DMS114 treated with DMSO at 0.1 percent for 48 hours (cell line): ENCODE data around the gene CCR2.

ENCODE experiments used
- DNase-seq: peaks from one replicate; lab custom pipeline; 2025; ENCODE audit not compliant: unreplicated experiment; lab: John Stamatoyannopoulos, UW

CCR2 gene

DNA sequence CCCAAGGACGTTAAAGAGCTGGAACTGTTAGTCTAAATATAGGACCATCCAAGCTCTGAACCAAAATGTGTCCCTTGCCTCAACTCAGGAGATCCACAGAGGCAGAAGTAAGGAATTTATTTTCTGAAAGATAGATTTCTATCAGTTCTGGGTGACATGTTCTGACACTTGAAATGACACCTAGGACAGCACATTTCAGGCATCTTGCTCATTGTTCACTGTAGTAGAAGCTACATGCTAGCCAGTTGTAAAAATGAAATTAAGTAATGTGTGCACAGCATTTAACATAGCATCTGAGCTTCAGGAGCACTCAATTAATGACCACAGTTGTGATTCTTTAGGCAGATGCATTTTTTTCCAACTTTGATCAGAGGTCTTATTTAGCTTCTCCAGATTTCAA lies 567 bp downstream of the CCR2 start:
- no peak for DNase-seq

DNA sequence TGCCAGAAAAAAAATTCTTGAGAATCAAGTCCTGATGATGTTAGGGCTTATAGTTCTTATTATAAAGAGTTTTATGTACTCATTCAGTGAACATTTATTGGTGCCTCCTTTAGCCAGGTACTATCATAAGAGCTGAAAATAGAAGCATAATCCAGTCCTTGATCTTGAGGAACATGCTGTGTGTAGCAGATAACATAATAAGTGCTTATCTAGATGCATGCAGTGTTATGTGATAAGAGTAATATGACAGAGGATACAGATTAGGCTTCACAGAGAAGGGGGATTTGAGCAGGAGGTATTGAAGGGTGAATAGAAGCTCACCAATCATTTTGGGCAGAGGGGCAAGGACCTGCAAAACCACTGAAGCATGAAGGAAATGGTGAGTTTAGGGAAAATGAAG lies 1.1 kb downstream of the CCR2 start:
- DNase-seq = no peak

DNA sequence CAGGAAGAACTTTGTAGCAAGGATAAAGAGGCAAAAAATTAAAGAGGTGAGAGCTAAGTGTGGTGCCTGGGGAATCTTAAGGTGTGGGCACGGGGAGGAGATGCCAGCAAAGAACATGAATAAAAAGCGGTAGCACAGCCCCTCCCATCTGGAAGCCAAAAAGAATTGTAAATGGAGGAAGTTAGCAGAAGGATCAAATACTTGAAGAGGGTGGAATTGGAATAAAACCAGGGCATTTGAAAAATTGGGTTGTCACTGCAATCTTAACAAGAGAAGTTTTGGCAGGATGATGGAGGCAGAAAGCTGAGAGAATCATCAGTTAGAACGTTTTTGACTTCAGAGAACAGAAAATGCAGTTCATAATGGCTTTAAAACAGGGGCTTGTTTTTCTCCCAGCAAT lies 2.4 kb downstream of the CCR2 start:
- no peak for DNase-seq

DNA sequence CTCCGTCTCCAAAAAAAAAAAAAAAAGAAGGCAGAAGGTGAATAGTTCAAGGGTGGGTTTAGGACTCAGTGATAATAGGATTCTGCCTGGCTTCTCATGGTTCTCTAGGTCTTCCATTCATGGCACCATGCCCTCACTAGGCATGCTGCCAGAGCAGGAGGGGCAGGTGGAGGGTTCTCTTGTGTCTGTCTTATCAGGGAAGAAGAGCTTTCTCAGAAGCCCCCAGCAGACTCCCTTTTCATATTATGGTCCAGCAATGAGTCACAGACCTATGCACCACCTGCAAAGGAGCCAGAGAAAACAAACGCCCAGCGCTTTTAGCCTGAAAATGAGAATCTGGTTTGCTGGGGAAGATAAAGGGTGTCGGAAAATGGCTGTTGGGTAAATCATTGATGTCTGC lies 3.0 kb downstream of the CCR2 start:
- no peak for DNase-seq

DNA sequence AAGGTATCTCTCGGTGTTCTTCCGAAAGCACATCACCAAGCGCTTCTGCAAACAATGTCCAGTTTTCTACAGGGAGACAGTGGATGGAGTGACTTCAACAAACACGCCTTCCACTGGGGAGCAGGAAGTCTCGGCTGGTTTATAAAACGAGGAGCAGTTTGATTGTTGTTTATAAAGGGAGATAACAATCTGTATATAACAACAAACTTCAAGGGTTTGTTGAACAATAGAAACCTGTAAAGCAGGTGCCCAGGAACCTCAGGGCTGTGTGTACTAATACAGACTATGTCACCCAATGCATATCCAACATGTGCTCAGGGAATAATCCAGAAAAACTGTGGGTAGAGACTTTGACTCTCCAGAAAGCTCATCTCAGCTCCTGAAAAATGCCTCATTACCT lies 4.6 kb downstream of the CCR2 start:
- DNase-seq = no peak

DNA sequence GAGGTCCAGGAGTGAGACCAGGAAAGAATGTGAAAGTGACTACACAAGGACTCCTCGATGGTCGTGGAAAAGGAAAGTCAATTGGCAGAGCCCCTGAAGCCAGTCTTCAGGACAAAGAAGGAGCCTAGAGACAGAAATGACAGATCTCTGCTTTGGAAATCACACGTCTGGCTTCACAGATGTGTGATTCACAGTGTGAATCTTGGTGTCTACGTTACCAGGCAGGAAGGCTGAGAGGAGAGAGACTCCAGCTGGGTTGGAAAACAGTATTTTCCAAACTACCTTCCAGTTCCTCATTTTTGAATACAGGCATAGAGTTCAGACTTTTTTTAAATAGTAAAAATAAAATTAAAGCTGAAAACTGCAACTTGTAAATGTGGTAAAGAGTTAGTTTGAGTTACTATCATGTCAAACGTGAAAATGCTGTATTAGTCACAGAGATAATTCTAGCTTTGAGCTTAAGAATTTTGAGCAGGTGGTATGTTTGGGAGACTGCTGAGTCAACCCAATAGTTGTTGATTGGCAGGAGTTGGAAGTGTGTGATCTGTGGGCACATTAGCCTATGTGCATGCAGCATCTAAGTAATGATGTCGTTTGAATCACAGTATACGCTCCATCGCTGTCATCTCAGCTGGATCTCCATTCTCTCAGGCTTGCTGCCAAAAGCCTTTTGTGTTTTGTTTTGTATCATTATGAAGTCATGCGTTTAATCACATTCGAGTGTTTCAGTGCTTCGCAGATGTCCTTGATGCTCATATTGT lies 6.0 kb downstream of the CCR2 start:
- no peak for DNase-seq

DNA sequence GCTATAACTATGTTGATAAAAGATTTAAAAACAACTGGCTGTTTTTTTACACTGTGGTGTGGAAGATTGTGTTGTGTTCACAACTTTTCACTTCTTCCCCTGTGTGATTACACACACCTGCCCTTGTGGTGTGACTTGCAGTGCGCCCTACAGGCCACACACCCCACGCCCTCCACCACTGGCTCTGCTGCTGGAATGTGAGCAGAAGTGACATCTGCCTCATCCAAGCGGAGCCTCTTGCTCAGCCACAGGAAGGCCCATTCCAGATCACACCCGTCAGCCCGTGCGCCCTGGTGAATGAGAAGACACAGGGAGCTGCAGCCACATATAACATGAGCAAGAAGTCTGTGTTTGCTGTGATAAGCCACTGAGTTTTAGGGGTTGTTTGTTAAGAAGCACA lies 7.0 kb downstream of the CCR2 start:
- DNase-seq = no peak

DNA sequence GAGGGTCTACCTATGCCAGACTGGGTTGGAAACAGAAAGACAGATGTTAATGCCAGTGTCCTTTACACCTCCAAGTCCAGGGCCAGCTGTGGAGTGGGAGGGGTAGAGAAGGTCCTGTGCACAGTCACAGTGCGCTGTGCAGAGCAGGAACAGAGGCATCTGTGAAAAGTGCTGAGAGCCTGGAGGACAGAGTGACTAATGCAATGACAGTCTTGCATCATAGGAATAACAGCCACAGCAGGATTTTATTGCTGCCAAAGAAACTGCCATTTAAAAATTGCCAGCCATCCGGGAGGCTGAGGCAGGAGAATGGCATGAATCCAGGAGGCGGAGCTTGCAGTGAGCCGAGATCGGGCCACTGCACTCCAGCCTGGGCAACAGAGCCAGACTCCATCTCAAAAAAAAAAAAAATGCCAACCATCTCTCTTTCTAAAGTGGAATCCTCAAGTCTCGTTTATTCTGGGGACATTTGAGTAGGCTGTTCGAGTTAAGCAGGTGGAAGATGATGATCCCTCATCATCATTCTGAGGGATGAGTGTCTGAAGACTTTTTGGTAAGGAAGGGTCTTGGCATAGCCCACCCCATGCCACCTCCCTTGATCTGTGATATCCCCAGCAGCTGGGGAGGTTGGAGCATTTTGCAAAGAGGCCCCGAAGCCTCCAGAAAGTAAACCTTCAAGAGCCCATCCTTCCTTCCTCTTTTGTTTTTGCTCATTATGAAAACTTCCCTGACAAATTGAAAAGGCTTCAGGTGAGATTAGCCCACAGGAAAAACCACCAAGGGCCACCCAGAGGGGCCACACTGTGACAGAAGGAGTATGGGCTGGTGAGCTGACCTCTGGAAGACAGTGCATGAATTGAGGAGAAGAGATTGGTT lies 7.7 kb downstream of the CCR2 start:
- no peak for DNase-seq

DNA sequence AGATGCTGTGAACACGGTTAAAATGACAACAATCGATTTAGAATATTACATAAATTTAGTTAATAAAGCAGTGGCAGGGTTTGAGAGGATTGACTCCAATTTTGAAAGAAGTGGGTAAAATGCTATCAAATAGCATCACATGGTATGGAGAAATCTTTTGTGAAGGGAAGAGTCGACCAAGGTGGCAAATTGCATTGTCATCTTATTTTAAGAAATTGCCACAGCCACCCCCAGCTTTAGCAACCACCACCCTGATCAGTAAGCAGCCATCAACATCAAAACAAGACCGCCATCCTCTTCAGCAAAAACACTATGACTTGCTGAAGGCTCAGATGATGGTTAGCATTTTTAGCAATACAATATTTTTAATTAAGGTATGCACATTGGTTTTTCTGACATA lies 11.1 kb downstream of the CCR2 start:
- DNase-seq = no peak

DNA sequence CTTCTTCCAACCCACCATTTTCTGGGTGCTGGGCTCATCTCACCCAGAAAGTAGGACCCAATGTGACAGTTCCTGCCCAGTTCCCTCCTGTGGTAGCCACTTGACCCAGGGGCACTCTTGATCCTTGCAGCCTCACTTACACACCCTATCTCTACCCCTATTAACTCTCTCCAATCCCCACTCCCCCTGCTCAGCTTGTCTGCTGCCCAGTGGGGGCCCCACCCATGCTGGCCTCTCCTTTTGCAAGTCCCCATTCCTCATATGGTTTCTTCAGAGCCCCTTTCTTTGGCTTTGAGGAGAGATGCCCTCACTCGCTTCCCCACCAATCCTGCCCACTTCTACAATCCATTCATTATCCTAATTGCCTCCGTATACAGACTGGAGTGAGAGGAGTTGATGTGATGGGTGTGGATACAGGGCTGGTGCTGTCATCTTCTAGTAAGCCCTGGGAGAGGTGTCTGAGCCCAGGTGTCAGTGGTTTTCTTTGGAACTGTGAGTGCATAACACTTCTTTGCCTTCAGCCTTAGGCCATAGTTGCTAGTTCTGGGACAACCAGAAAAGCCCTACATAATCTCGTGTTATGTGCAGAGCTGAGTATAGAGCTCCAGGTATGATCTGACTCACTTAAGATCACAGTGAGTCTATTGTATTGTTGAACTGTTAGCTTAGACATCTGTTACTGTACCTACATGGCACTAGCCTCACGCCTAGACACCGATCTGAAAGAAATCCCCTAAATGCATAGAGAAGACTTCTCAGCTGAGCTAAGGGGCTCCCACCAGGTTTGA lies 12.0 kb downstream of the CCR2 start:
- DNase-seq = no peak

DNA sequence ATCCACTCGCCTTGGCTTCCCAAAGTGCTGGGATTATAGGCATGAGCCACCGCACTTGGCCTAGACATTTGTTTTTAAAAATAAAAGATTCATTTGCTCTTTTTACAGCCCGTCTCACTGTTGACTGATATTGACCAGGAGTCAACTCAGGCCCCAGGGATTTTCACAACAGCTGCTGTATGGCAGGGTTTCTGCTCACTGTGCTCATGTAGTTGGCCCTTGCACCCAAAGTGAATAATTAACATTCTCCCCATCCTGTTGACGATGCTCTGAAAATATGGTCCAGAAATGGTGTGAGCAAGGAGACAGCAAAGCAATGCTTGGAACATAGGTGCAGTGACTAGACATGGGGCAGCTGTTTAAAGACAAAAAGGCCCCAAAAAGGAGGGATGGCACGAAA lies 13.9 kb downstream of the CCR2 start:
- no peak for DNase-seq

DNA sequence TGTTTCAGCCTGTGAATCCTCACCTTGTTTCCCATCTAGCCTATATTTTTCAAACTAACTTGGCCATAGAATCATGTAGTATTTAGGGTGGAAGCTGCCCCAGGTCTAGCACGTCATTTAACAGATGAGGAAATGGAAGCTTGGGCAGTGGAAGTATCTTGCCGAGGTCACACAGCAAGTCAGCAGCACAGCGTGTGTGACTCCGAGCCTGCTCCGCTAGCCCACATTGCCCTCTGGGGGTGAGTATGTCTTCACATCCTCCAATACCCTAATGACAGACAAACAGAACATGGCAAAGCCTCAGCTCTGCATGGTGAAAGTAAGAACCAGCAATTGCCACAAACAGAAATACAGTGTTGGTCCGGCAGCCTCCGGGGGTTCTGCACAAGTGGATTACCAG lies 14.7 kb downstream of the CCR2 start:
- DNase-seq = no peak

DNA sequence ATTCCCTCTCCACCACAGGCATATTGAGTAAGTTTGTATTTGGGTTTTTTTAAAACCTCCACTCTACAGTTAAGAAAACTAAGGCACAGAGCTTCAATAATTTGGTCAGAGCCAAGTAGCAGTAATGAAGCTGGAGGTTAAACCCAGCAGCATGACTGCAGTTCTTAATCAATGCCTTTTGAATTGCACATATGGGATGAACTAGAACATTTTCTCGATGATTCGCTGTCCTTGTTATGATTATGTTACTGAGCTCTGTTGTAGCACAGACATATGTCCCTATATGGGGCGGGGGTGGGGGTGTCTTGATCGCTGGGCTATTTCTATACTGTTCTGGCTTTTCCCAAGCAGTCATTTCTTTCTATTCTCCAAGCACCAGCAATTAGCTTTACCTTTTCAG lies 15.2 kb downstream of the CCR2 start:
- DNase-seq = no peak

DNA sequence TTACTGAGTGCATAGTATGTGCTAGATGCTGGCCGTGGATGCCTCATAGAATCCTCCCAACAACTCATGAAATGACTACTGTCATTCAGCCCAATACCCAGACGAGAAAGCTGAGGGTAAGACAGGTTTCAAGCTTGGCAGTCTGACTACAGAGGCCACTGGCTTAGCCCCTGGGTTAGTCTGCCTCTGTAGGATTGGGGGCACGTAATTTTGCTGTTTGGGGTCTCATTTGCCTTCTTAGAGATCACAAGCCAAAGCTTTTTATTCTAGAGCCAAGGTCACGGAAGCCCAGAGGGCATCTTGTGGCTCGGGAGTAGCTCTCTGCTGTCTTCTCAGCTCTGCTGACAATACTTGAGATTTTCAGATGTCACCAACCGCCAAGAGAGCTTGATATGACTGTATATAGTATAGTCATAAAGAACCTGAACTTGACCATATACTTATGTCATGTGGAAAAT lies 15.8 kb downstream of the CCR2 start:
- DNase-seq = no peak

DNA sequence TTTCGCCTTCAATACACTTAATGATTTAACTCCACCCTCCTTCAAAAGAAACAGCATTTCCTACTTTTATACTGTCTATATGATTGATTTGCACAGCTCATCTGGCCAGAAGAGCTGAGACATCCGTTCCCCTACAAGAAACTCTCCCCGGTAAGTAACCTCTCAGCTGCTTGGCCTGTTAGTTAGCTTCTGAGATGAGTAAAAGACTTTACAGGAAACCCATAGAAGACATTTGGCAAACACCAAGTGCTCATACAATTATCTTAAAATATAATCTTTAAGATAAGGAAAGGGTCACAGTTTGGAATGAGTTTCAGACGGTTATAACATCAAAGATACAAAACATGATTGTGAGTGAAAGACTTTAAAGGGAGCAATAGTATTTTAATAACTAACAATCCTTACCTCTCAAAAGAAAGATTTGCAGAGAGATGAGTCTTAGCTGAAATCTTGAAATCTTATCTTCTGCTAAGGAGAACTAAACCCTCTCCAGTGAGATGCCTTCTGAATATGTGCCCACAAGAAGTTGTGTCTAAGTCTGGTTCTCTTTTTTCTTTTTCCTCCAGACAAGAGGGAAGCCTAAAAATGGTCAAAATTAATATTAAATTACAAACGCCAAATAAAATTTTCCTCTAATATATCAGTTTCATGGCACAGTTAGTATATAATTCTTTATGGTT lies 17.1 kb downstream of the CCR2 start, which contains the start of gene CCR5:
Gene CCR5 (plus strand): TSS at position 108 of the 680 bp plus-strand sequence. CDS start 1,957 bp downstream, outside the sequence.
- DNase-seq = no peak

DNA sequence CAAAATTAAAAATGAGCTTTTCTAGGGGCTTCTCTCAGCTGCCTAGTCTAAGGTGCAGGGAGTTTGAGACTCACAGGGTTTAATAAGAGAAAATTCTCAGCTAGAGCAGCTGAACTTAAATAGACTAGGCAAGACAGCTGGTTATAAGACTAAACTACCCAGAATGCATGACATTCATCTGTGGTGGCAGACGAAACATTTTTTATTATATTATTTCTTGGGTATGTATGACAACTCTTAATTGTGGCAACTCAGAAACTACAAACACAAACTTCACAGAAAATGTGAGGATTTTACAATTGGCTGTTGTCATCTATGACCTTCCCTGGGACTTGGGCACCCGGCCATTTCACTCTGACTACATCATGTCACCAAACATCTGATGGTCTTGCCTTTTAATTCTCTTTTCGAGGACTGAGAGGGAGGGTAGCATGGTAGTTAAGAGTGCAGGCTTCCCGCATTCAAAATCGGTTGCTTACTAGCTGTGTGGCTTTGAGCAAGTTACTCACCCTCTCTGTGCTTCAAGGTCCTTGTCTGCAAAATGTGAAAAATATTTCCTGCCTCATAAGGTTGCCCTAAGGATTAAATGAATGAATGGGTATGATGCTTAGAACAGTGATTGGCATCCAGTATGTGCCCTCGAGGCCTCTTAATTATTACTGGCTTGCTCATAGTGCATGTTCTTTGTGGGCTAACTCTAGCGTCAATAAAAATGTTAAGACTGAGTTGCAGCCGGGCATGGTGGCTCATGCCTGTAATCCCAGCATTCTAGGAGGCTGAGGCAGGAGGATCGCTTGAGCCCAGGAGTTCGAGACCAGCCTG lies 17.8 kb downstream of the CCR2 start:
- DNase-seq = no peak

DNA sequence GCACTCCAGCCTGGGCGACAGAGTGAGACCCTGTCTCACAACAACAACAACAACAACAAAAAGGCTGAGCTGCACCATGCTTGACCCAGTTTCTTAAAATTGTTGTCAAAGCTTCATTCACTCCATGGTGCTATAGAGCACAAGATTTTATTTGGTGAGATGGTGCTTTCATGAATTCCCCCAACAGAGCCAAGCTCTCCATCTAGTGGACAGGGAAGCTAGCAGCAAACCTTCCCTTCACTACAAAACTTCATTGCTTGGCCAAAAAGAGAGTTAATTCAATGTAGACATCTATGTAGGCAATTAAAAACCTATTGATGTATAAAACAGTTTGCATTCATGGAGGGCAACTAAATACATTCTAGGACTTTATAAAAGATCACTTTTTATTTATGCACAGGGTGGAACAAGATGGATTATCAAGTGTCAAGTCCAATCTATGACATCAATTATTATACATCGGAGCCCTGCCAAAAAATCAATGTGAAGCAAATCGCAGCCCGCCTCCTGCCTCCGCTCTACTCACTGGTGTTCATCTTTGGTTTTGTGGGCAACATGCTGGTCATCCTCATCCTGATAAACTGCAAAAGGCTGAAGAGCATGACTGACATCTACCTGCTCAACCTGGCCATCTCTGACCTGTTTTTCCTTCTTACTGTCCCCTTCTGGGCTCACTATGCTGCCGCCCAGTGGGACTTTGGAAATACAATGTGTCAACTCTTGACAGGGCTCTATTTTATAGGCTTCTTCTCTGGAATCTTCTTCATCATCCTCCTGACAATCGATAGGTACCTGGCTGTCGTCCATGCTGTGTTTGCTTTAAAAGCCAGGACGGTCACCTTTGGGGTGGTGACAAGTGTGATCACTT lies 18.8 kb downstream of the CCR2 start:
- peak; percentile 18 for DNase-seq

DNA sequence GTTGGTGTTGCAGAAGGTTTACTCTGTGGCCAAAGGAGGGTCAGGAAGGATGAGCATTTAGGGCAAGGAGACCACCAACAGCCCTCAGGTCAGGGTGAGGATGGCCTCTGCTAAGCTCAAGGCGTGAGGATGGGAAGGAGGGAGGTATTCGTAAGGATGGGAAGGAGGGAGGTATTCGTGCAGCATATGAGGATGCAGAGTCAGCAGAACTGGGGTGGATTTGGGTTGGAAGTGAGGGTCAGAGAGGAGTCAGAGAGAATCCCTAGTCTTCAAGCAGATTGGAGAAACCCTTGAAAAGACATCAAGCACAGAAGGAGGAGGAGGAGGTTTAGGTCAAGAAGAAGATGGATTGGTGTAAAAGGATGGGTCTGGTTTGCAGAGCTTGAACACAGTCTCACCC lies 20.8 kb downstream of the CCR2 start:
- no peak for DNase-seq

DNA sequence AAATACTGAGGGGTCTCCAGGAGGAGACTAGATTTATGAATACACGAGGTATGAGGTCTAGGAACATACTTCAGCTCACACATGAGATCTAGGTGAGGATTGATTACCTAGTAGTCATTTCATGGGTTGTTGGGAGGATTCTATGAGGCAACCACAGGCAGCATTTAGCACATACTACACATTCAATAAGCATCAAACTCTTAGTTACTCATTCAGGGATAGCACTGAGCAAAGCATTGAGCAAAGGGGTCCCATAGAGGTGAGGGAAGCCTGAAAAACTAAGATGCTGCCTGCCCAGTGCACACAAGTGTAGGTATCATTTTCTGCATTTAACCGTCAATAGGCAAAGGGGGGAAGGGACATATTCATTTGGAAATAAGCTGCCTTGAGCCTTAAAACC lies 21.3 kb downstream of the CCR2 start:
- DNase-seq = no peak
